Mesenteric fat pad (tissue), 1 donor: ENCODE measurements around the gene RAD21L1. TPM values are rescaled to one million over a fixed set of nuclear protein-coding genes. Genes with fewer than 3 reads are reported as not detected.

ENCODE experiments used
- DNase-seq: peaks from one replicate; pipeline ENCODE4 v3.0.0-alpha.2; 2020; ENCODE audit warnings: low spot score
- total RNA-seq: library from RNA; stranded (reverse); fragmentation: NEBNext Ultra II Directional; extraction: Animal tissue kit (Norgen Biotek cat#: 25700); gene quantifications from one replicate; pipeline ENCODE4 v1.2.1, GENCODE V29; 2021
- donor health status: DM: yes; HTN: yes; CAD: no.

The RAD21L1 gene
- total RNA-seq, 1 donor from 2014 or later = not detected

- DNase-seq = no peak
These were observed 43.4 kb downstream of the RAD21L1 start for GRCh38 chr20:1269235-1269634.

GRCh38 chr20:1269850-1270249 is 44.0 kb downstream of the RAD21L1 start:
- DNase-seq = no peak

GRCh38 chr20:1272368-1273100 is 46.7 kb downstream of the RAD21L1 start:
- DNase-seq = no peak

- no peak for DNase-seq
These were observed 47.5 kb downstream of the RAD21L1 start for GRCh38 chr20:1273366-1273765.

- DNase-seq = no peak
These were observed 48.9 kb downstream of the RAD21L1 start for GRCh38 chr20:1274485-1275311.

- no peak for DNase-seq
These were observed 50.1 kb downstream of the RAD21L1 start for GRCh38 chr20:1275919-1276318.

- DNase-seq = peak; percentile 45
These were observed 51.9 kb downstream of the RAD21L1 start for GRCh38 chr20:1277529-1278322.

- DNase-seq = no peak
These were observed 53.1 kb downstream of the RAD21L1 start for GRCh38 chr20:1278993-1279392.

GRCh38 chr20:1280195-1281102 is 54.6 kb downstream of the RAD21L1 start:
- DNase-seq = peak; percentile 39

- peak; percentile 41 for DNase-seq
These were observed 55.6 kb downstream of the RAD21L1 start for GRCh38 chr20:1281279-1282057.

GRCh38 chr20:1282966-1283365 is 57.1 kb downstream of the RAD21L1 start:
- DNase-seq = peak; percentile 68

- peak; percentile 78 for DNase-seq
These were observed 58.0 kb downstream of the RAD21L1 start for GRCh38 chr20:1283522-1284510.

- DNase-seq = peak; percentile 47
These were observed 60.6 kb downstream of the RAD21L1 start for GRCh38 chr20:1286267-1287024.

- DNase-seq = no peak
These were observed 61.5 kb downstream of the RAD21L1 start for GRCh38 chr20:1287306-1287705.

GRCh38 chr20:1287787-1288569 is 62.1 kb downstream of the RAD21L1 start:
- peak; percentile 77 for DNase-seq

- no peak for DNase-seq
These were observed 65.4 kb downstream of the RAD21L1 start for GRCh38 chr20:1291191-1291741.

- no peak for DNase-seq
These were observed 66.8 kb downstream of the RAD21L1 start for GRCh38 chr20:1292620-1293019.
